ENCODE results near the gene LMNTD2.

LMNTD2 gene

DNA sequence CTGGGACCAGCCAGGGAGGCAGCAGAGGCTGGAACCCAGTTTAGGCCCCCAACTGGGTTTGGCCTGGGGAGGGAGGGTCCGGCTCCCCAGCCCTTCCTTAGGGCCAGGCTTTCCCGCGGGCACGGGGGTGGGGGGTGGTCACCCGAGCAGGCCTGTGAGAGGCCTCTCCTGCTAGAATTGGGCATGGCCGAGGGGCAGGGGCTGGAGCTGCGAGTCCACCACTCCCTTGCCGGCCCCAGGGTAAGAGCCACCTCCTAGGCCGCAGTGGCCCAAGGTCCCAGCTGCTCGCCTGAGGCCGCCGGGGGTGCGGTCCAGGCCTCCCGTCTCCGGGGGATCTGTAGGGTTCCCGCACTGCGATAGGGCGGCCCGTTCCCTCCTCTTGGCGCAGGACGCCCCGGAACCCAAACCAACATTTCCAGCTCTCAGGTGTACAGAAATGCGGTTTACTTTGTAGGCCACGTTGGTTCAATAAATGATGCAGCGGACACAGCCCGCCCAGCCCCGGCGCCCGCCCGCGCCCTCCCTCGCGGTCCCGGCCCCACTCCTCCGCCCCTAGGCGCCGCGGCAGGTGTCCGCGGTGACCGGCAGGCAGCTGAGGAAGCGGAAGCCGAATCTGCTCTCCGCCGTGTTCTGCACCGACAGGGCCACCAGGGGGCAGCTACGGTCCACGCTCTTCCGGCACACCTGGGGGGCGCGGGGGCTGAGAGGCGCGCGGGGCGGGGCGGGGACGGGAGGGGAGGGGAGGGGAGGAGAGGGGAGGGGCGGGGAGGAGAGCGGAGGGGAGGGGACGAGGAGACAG is 5.9 kb downstream of the LMNTD2 start:
- TF ChIP-seq, protein P1, sequence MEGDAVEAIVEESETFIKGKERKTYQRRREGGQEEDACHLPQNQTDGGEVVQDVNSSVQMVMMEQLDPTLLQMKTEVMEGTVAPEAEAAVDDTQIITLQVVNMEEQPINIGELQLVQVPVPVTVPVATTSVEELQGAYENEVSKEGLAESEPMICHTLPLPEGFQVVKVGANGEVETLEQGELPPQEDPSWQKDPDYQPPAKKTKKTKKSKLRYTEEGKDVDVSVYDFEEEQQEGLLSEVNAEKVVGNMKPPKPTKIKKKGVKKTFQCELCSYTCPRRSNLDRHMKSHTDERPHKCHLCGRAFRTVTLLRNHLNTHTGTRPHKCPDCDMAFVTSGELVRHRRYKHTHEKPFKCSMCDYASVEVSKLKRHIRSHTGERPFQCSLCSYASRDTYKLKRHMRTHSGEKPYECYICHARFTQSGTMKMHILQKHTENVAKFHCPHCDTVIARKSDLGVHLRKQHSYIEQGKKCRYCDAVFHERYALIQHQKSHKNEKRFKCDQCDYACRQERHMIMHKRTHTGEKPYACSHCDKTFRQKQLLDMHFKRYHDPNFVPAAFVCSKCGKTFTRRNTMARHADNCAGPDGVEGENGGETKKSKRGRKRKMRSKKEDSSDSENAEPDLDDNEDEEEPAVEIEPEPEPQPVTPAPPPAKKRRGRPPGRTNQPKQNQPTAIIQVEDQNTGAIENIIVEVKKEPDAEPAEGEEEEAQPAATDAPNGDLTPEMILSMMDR (IDR thresholded peaks at IDR 0.05; ENCODE audit: low read depth, low read length), result peak; percentile 50
- no peak for DNase-seq (ENCODE audit: extremely low read depth, low read depth)

DNA sequence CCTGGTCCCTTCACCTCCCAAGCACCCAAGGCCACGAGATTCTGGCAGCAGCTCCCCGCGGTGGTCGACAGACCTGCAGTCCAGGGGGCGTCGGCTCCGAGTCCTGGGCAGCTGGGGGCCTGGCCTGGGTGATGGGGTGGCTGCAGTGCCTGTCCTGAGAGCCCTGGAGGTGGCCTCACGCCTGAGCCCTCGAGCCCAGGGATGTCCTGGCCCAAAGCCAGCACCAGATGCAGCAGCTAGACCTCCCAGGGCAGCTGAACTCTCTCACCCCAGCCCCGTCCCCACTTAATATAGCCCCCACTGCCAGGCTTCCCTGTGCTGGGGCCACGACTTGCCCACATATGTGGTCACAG is 6.6 kb downstream of the LMNTD2 start:
- TF ChIP-seq, protein P1 (IDR thresholded peaks at IDR 0.05; ENCODE audit: low read depth, low read length), result no peak
- no peak for DNase-seq (ENCODE audit: extremely low read depth, low read depth)

- TF ChIP-seq, protein P1 (IDR thresholded peaks at IDR 0.05; ENCODE audit: low read depth, low read length), result no peak
- no peak for DNase-seq (ENCODE audit: extremely low read depth, low read depth)
Observed at GRCh38 chr11:553083-553987, 7.2 kb downstream of the LMNTD2 start.

DNA sequence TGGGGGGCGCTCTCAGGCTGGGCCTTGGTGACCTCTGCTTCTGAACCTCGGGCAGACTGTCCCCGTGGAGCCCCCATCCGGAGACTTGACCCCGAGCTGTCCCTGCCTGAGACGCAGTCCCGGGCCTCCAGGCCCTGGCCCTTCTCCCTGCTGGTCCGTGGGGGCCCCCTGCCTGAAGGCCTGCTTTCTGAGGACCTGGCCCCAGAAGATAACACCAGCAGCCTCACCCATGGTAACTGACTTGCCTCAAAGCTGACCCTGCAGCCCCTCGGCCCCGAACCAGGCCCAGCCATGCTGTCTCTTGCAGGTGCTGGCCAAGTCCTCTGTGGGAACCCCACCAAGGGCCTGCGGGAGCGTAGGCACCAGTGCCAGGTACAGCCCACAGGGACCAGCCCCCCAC is 8.9 kb downstream of the LMNTD2 start:
- TF ChIP-seq, protein P1 (IDR thresholded peaks at IDR 0.05; ENCODE audit: low read depth, low read length), result no peak

GRCh38 chr11:551131-551530 is 9.4 kb downstream of the LMNTD2 start:
- TF ChIP-seq, protein P1 (IDR thresholded peaks at IDR 0.05; ENCODE audit: low read depth, low read length), result no peak
- no peak for DNase-seq (ENCODE audit: extremely low read depth, low read depth)

More for the DNA sequence above, 8.9 kb downstream of the LMNTD2 start:
- DNase-seq (ENCODE audit: extremely low read depth, low read depth), result no peak

DNA sequence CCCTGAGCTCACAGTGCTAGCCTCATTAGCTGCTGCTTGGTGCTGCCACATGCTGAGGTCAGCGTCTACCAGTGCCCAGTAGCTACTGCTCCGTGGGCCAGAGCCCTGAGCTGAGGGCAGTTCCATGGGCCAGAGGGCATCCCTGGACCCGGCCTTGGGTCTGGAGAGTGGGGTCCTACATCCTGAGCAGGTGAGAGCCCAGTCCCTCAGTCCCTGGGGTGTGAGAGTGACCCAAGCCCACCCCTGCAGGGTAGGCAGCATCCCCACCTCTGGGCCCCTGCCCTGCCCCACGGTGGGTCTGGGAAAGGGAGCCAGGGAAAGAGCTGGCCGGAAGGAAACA is 9.8 kb downstream of the LMNTD2 start:
- no peak for DNase-seq (ENCODE audit: extremely low read depth, low read depth)
- TF ChIP-seq, protein P1 (IDR thresholded peaks at IDR 0.05; ENCODE audit: low read depth, low read length), result no peak

All from AG09319 (cell line).